ENCODE measurements around the gene ZCCHC9. TPM values are rescaled to one million over a fixed set of nuclear protein-coding genes. Genes with fewer than 3 reads are reported as not detected.
"Not testable (repeated sequence)": the region's sequence is repeated elsewhere in the genome, so short reads cannot be mapped to it uniquely, and the experiment has no call there.

The ZCCHC9 gene
- total RNA-seq, 2 donors from 2014 or later, result 9.4 to 10.3 TPM

DNA sequence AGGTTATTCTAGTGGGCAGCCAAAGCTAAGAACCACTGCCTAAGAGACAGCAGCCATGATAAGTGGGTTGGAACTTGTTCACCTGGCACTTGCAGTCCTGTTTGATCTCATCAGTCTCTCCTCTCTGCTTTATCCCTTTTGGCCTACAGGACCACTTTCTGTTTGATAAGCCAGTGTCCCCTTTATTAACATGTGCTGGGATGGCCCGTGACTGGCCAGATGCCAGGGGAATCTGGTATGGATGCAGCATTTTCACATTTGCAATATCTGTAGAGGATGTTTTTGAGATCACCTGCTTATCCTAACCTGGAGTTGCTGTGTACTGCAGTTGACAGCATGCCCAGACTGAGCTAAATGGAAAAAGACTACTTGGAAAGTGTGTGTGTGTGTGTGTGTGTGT, 44.6 kb upstream of the ZCCHC9 start:
- TF ChIP-seq, protein P1, sequence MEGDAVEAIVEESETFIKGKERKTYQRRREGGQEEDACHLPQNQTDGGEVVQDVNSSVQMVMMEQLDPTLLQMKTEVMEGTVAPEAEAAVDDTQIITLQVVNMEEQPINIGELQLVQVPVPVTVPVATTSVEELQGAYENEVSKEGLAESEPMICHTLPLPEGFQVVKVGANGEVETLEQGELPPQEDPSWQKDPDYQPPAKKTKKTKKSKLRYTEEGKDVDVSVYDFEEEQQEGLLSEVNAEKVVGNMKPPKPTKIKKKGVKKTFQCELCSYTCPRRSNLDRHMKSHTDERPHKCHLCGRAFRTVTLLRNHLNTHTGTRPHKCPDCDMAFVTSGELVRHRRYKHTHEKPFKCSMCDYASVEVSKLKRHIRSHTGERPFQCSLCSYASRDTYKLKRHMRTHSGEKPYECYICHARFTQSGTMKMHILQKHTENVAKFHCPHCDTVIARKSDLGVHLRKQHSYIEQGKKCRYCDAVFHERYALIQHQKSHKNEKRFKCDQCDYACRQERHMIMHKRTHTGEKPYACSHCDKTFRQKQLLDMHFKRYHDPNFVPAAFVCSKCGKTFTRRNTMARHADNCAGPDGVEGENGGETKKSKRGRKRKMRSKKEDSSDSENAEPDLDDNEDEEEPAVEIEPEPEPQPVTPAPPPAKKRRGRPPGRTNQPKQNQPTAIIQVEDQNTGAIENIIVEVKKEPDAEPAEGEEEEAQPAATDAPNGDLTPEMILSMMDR (IDR thresholded peaks at IDR 0.05), result no peak
- H3K9me3 ChIP-seq, result no peaks in the 10 kb centered on the region
- no peak for DNase-seq (ENCODE audit: low spot score)
- no peak overlapping the region for H3K4me3 ChIP-seq
- no peaks in the 10 kb centered on the region for H3K27me3 ChIP-seq
- peaks cover 0 to 1% of the 10 kb centered on the region in 2 donors for H3K4me1 ChIP-seq
- H3K27ac ChIP-seq, result no peak overlapping the region
- peaks cover 98% of the 10 kb centered on the region for H3K36me3 ChIP-seq

DNA sequence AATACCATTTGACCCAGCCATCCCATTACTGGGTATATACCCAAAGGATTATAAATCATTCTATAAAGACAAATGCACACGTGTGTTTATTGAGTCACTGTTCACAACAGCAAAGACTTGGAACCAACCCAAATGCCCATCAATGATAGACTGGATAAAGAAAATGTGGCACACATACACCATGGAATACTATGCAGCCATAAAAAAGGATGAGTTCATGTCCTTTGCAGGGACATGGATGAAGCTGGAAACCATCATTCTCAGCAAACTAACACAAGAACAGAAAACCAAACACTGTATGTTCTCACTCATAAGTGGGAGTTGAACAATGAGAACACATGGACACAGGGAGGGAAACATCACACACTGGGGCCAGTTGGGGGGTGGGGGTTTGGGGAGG, 38.6 kb upstream of the ZCCHC9 start:
- H3K4me3 ChIP-seq; H3K4me1 ChIP-seq; H3K9me3 ChIP-seq; DNase-seq (ENCODE audit: low spot score); H3K27ac ChIP-seq; H3K27me3 ChIP-seq: not testable (repeated sequence)
- peaks cover 97% of the 10 kb centered on the region for H3K36me3 ChIP-seq

DNA sequence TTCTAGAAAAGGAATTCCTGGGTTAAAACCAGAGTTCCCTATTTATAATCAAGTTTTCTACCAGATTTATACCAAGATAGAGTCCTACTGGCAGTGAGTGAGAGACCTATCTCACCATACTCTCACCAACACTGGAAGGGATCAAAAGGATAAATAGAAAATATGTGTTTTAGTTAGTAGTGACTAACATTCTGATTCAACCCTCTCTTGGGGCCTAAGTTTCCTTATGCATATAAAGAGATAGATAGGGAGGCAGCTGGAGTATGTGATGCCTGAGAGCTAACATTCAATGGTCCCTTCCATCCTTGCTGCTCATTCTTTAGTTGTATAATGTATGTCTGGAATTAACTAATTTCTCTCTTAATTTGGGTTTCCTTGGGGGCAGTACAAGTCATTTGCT, 36.3 kb upstream of the ZCCHC9 start:
- DNase-seq (ENCODE audit: low spot score), result no peak
- H3K27ac ChIP-seq, result no peak overlapping the region
- H3K36me3 ChIP-seq, result peaks cover 97% of the 10 kb centered on the region
- no peak overlapping the region for H3K4me3 ChIP-seq
- H3K4me1 ChIP-seq, result no peaks in the 10 kb centered on the region
- no peaks in the 10 kb centered on the region for H3K27me3 ChIP-seq
- TF ChIP-seq, protein P1 (IDR thresholded peaks at IDR 0.05), result no peak
- no peaks in the 10 kb centered on the region for H3K9me3 ChIP-seq

DNA sequence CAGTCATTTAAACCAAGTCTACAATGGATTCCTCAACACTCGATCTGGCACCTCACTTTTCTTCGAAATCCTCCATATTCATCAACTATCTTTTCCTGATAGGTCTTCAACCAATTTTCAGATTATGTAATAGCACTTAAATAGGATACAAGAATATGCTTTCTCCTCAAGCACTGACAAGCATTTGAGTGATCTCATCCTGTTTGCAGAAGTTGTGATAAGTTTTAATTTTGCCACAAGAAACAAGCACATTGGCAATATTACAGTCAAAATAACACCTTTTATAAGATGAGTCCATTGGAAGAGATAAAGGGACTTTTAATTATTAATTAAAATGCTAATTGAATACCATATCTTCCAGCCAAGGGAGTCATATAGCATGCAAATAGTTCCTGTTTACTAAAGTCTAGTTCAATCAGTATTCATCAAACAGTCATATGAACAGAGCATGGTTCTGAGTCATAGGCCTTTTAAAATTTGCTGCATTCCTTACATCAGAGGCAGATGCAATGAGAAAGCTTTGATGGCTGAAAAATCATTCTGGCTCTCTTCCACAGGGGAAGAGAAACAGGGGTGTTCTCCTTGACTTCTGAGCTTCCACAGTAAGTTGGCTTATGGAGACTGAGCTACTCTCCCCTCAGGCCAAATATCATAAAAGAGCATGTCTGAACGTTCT, 32.7 kb upstream of the ZCCHC9 start:
- Histone ChIP-seq H3K36me3 (peaks cover 77% of the 10 kb centered on the region), H3K27ac (no peak overlapping the region)

DNA sequence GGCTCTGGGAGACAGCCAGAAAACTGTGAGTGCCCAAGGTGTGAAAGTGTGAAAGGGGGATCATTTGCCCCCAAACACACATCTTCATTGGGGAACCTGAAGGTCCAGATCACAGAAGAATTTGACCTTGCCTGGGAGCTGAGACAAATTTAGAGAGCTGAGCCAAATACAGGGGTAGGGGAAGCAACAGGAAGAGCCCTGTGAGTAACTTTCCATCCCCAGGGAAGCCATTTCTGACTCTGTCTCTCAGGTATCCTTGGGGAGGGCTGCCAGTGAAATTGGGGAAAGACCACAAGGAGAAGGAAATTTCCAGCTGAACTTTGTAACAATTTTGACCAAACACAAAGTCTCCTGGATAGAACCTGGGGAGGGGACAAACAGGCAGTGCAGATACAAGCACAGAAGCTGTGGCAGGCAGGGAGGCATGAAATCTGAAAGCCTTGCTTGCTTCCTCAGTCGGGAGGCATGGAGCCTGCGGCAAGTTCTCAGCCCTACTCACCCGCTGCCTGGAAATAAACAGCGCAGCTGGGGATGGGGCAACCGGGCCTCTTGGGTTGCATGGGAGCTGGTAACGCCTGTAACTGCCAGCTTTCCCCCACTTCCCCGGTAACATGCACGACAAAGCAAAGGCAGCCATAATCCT, 31.5 kb upstream of the ZCCHC9 start:
- TF ChIP-seq, protein P1 (IDR thresholded peaks at IDR 0.05), result no peak
- no peak overlapping the region for H3K4me3 ChIP-seq
- no peak overlapping the region for H3K27ac ChIP-seq
- H3K27me3 ChIP-seq, result no peaks in the 10 kb centered on the region
- H3K36me3 ChIP-seq, result peaks cover 66% of the 10 kb centered on the region
- no peaks in the 10 kb centered on the region for H3K4me1 ChIP-seq
- H3K9me3 ChIP-seq, result peaks cover 4 to 30% of the 10 kb centered on the region in 2 donors
- DNase-seq (ENCODE audit: low spot score), result no peak

More for the DNA sequence above, 32.7 kb upstream of the ZCCHC9 start:
- TF ChIP-seq, protein P1 (IDR thresholded peaks at IDR 0.05), result no peak
- DNase-seq (ENCODE audit: low spot score), result no peak
- Histone ChIP-seq H3K27me3 (no peaks in the 10 kb centered on the region), H3K4me3 (no peak overlapping the region), H3K9me3 (peaks cover 4 to 19% of the 10 kb centered on the region in 2 donors), H3K4me1 (no peaks in the 10 kb centered on the region)

DNA sequence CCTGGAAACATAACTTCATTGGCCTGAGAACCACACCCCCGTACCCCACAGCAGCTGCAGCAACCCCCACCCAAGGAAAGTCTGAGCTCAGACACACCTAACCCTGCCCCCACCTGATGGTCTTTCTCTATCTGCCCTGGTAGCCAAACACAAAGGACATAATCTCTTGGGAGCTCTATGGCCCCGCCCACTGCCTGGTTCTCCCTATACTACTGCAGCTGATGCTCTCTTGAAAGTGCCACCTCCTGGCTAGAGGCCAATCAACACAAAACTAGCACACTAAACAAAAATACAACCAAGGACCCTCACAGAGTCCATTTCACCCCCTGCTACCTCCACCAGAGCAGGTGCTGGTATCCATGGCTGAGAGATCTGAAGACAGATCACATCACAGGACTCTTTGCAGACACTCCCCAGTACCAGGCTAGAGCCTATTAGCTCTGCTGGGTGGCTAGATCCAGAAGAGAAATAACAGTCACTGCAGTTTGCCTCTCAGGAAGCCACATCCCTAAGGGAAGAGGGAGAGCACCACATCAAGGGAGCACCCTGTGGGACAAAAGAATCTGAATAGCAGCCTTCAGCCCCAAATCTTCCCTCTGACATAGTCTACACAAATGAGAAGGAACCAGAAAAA, 30.9 kb upstream of the ZCCHC9 start:
- H3K4me1 ChIP-seq; H3K27me3 ChIP-seq; H3K27ac ChIP-seq; H3K4me3 ChIP-seq; DNase-seq (ENCODE audit: low spot score): not testable (repeated sequence)
- Histone ChIP-seq H3K9me3 (peaks cover 4 to 36% of the 10 kb centered on the region in 2 donors), H3K36me3 (peaks cover 60% of the 10 kb centered on the region)

Data from right atrium auricular region (tissue), 2 donors.